HepG2 (cell line): ENCODE measurements around the gene TRIM27. TPM values are rescaled to one million over a fixed set of nuclear protein-coding genes. Genes with fewer than 3 reads are reported as not detected.

ENCODE experiments used
- ARNT2 ChIP-seq: sonication (generic); formaldehyde crosslinking; IDR thresholded peaks from 2 replicates; pipeline ENCODE4 v1.8.0; 2022; ENCODE audit warnings: mild to moderate bottlenecking, low read depth, missing genetic modification reagents, moderate library complexity
- CENPX ChIP-seq: sonication (generic); formaldehyde crosslinking; IDR thresholded peaks from 2 replicates; pipeline ENCODE4 v1.9.0; 2021; ENCODE audit warnings: mild to moderate bottlenecking, missing genetic modification reagents, moderate library complexity
- ELF3 ChIP-seq: IDR thresholded peaks from 2 replicates; pipeline ENCODE4 v1.6.1; 2016; ENCODE audit warnings: missing genetic modification reagents, missing compliant biosample characterization
- ESRRA ChIP-seq: sonication (generic); formaldehyde crosslinking; IDR thresholded peaks from 2 replicates; pipeline ENCODE4 v1.5.1; 2020; ENCODE audit warnings: mild to moderate bottlenecking, low read depth, missing genetic modification reagents
- HDAC1 ChIP-seq: sonication (generic); formaldehyde crosslinking; IDR thresholded peaks from 2 replicates; pipeline ENCODE4 v1.5.1; 2020; ENCODE audit warnings: mild to moderate bottlenecking, missing genetic modification reagents
- HDAC2 ChIP-seq: sonication (generic); formaldehyde crosslinking; IDR thresholded peaks from 2 replicates; pipeline ENCODE4 v1.4.0; 2020; ENCODE audit warnings: missing genetic modification reagents
- MTA3 ChIP-seq: sonication (generic); formaldehyde crosslinking; IDR thresholded peaks from 2 replicates; pipeline ENCODE4 v1.4.0; 2020; ENCODE audit warnings: missing genetic modification reagents
- NCOA5 ChIP-seq: sonication (generic); formaldehyde crosslinking; IDR thresholded peaks from 2 replicates; pipeline ENCODE4 v1.4.0; 2020; ENCODE audit warnings: missing genetic modification reagents
- ONECUT2 ChIP-seq: sonication (generic); formaldehyde crosslinking; IDR thresholded peaks from 2 replicates; pipeline ENCODE4 v1.4.0; 2020; ENCODE audit warnings: missing genetic modification reagents
- SSRP1 ChIP-seq: IDR thresholded peaks from 2 replicates; pipeline ENCODE4 v1.6.1; 2016; ENCODE audit warnings: control low read depth
- ZFP62 ChIP-seq: sonication (generic); formaldehyde crosslinking; IDR thresholded peaks from 2 replicates; pipeline ENCODE4 v1.4.0; 2020; ENCODE audit warnings: missing genetic modification reagents
- ZNF260 ChIP-seq: sonication (generic); formaldehyde crosslinking; IDR thresholded peaks from 2 replicates; pipeline ENCODE4 v1.4.0; 2020; ENCODE audit warnings: missing genetic modification reagents, low read depth, mild to moderate bottlenecking, borderline replicate concordance
- ZNF281 ChIP-seq: sonication (generic); formaldehyde crosslinking; IDR thresholded peaks from 2 replicates; pipeline ENCODE4 v1.4.0; 2020; ENCODE audit warnings: missing genetic modification reagents, borderline replicate concordance
- ZNF3 ChIP-seq: IDR thresholded peaks from 2 replicates; pipeline ENCODE4 v1.7.0; 2017; ENCODE audit warnings: inconsistent platforms
- ZNF33A ChIP-seq: sonication (generic); formaldehyde crosslinking; IDR thresholded peaks from 2 replicates; pipeline ENCODE4 v1.5.1; 2020; ENCODE audit warnings: missing genetic modification reagents, mild to moderate bottlenecking, moderate library complexity, borderline replicate concordance
- ZNF503 ChIP-seq: sonication (generic); formaldehyde crosslinking; IDR thresholded peaks from 2 replicates; pipeline ENCODE4 v1.4.0; 2020; ENCODE audit warnings: missing genetic modification reagents
- ZNF580 ChIP-seq: IDR thresholded peaks from 2 replicates; pipeline ENCODE4 v1.6.1; 2016; ENCODE audit warnings: low read depth, borderline replicate concordance
- ZNF609 ChIP-seq: sonication (generic); formaldehyde crosslinking; IDR thresholded peaks from 2 replicates; pipeline ENCODE4 v1.4.0; 2020; ENCODE audit warnings: mild to moderate bottlenecking, missing genetic modification reagents, borderline replicate concordance
- ZSCAN29 ChIP-seq: sonication (generic); formaldehyde crosslinking; conservative IDR thresholded peaks from 2 replicates; pipeline ENCODE4 v1.4.0; 2020; ENCODE audit warnings: mild to moderate bottlenecking, missing genetic modification reagents
- ZSCAN31 ChIP-seq: sonication (generic); formaldehyde crosslinking; IDR thresholded peaks from 2 replicates; pipeline ENCODE4 v1.5.0; 2020; ENCODE audit warnings: low read depth, mild to moderate bottlenecking, missing genetic modification reagents
- polyA plus RNA-seq, 8 experiments: library from polyadenylated mRNA; depleted of rRNA in 3 of 8; stranded (reverse) in 7 of 8; unstranded in 1 of 8; fragments of >200 nt; fragmentation: Illumina TruSeq in 4 of 8; extraction: Trizol in 4 of 8; gene quantifications; 2 replicates each; pipeline versions ENCODE4 v1.2.1 to v1.2.3, GENCODE V29; 2011 to 2016; ENCODE audit warnings: low read depth in 4 of 8, missing spikeins in 1 of 8, mixed read lengths in 1 of 8; ENCODE audit not compliant: insufficient read depth in 1 of 8
- total RNA-seq, 5 experiments: library from RNA; depleted of rRNA; stranded (reverse); fragments of >200 nt; fragmentation: Illumina TruSeq; extraction: Trizol; gene quantifications; 2 replicates each; pipeline ENCODE4 v1.2.3, GENCODE V29; 2016; ENCODE audit warnings: low read depth in 1 of 5

Gene TRIM27
- total and polyA plus RNA-seq, 2 of the 13 experiments (the other 11 are each of a cell fraction or from before 2014, with no cell fraction given) = 88.6 to 112 TPM

- TF ChIP-seq ZSCAN29 (peak; percentile 71), ZNF580 (CRISPR knock-in tag) (peak; percentile 70; the same call in 1 of the 2 replicates), ARNT2 (CRISPR knock-in tag) (no peak), ZNF281 (CRISPR knock-in tag) (peak; percentile 31; the same call in 1 of the 2 replicates), HDAC2 (CRISPR knock-in tag) (peak; percentile 78), ELF3 (CRISPR knock-in tag) (peak; percentile 80), ESRRA (CRISPR knock-in tag) (no peak; the same call in 1 of the 2 replicates), SSRP1 (peak; percentile 71; the same call in 1 of the 2 replicates), ZNF260 (CRISPR knock-in tag) (no peak), ONECUT2 (CRISPR knock-in tag) (no peak), ZFP62 (CRISPR knock-in tag) (no peak), CENPX (CRISPR knock-in tag) (no peak), ZNF609 (CRISPR knock-in tag) (no peak), HDAC1 (peak; percentile 37; the same call in 1 of the 2 replicates), MTA3 (CRISPR knock-in tag) (no peak), ZNF503 (CRISPR knock-in tag) (no peak), NCOA5 (CRISPR knock-in tag) (no peak), ZNF33A (CRISPR knock-in tag) (no peak), ZNF3 (CRISPR knock-in tag) (0 out of 2 replicates have a peak, but pooled peaks have one; percentile 52), ZSCAN31 (peak; percentile 74; the same call in 1 of the 2 replicates)
These were observed 42.6 kb downstream of the TRIM27 start (continued) for GRCh38 chr6:28880894-28881780.
